Neuron (in vitro differentiated cells): Measurements from ENCODE around the gene IL18.
"Not testable (repeated sequence)": the region's sequence is repeated elsewhere in the genome, so short reads cannot be mapped to it uniquely, and the experiment has no call there.

Source experiments
- H2AFZ ChIP-seq: one replicate; pipeline ENCODE4 v1.6.1; 2013; ENCODE audit warnings: low read depth, mild to moderate bottlenecking, inconsistent platforms, low read length, moderate library complexity
- H3K27me3 ChIP-seq: one replicate; pipeline ENCODE4 v1.6.1; 2013; ENCODE audit warnings: low read length; ENCODE audit not compliant: insufficient read depth
- H3K36me3 ChIP-seq: one replicate; pipeline ENCODE4 v1.6.1; 2013; ENCODE audit warnings: low read length; ENCODE audit not compliant: insufficient read depth
- H3K4me1 ChIP-seq: one replicate; pipeline ENCODE4 v1.6.1; 2013; ENCODE audit warnings: low read length; ENCODE audit not compliant: insufficient read depth
- H3K4me3 ChIP-seq: 2 replicates; pipeline ENCODE4 v1.5.1; 2013; ENCODE audit warnings: mild to moderate bottlenecking, low read length, moderate library complexity
- H3K9me3 ChIP-seq: one replicate; pipeline ENCODE4 v1.6.1; 2013; ENCODE audit warnings: low read length

Gene IL18

GRCh38 chr11:112163875-112164685 is at the start of gene IL18:
TSS of gene IL18 (minus strand) at chr11:112164094. CDS start at chr11:112155053, 9,041 bp downstream.
- Histone ChIP-seq H2AFZ (no peak within 1 kb of the TSS), H3K27me3 (no peaks in the 10 kb centered on the region), H3K4me1 (no peaks in the 10 kb centered on the region), H3K4me3 (no peak within 1 kb of the TSS), H3K9me3 (no peaks in the 10 kb centered on the region), H3K36me3 (no peaks in the 10 kb centered on the region)

- H3K27me3 ChIP-seq = no peaks in the 10 kb centered on the region
- no peaks in the 10 kb centered on the region for H3K36me3 ChIP-seq
- H3K4me1 ChIP-seq = no peaks in the 10 kb centered on the region
- H3K9me3 ChIP-seq = no peaks in the 10 kb centered on the region
- no peak overlapping the region for H3K4me3 ChIP-seq
- H2AFZ ChIP-seq = no peak overlapping the region
Observed at GRCh38 chr11:112212710-112213109, 48.8 kb upstream of the IL18 start.

GRCh38 chr11:112212290-112212689 is 48.4 kb upstream of the IL18 start:
- no peaks in the 10 kb centered on the region for H3K4me1 ChIP-seq
- no peak overlapping the region for H2AFZ ChIP-seq
- no peak overlapping the region for H3K4me3 ChIP-seq
- no peaks in the 10 kb centered on the region for H3K36me3 ChIP-seq
- no peaks in the 10 kb centered on the region for H3K9me3 ChIP-seq
- no peaks in the 10 kb centered on the region for H3K27me3 ChIP-seq

GRCh38 chr11:112211536-112211935 is 47.6 kb upstream of the IL18 start:
- no peaks in the 10 kb centered on the region for H3K9me3 ChIP-seq
- H3K36me3 ChIP-seq = no peaks in the 10 kb centered on the region
- no peak overlapping the region for H3K4me3 ChIP-seq
- H2AFZ ChIP-seq = no peak overlapping the region
- no peaks in the 10 kb centered on the region for H3K4me1 ChIP-seq
- H3K27me3 ChIP-seq = no peaks in the 10 kb centered on the region

- Histone ChIP-seq H2AFZ (no peak overlapping the region), H3K9me3 (no peaks in the 10 kb centered on the region), H3K4me1 (no peaks in the 10 kb centered on the region), H3K4me3 (no peak overlapping the region), H3K27me3 (no peaks in the 10 kb centered on the region), H3K36me3 (no peaks in the 10 kb centered on the region)
Observed at GRCh38 chr11:112210890-112211289, 47.0 kb upstream of the IL18 start.

- no peaks in the 10 kb centered on the region for H3K9me3 ChIP-seq
- H2AFZ ChIP-seq = no peak overlapping the region
- no peaks in the 10 kb centered on the region for H3K4me1 ChIP-seq
- no peak overlapping the region for H3K4me3 ChIP-seq
- H3K27me3 ChIP-seq = no peaks in the 10 kb centered on the region
- no peaks in the 10 kb centered on the region for H3K36me3 ChIP-seq
Observed at GRCh38 chr11:112206071-112206470, 42.2 kb upstream of the IL18 start.

GRCh38 chr11:112200252-112200651 is 36.4 kb upstream of the IL18 start:
- no peaks in the 10 kb centered on the region for H3K27me3 ChIP-seq

GRCh38 chr11:112199101-112199500 is 35.2 kb upstream of the IL18 start:
- not testable (repeated sequence) for H3K4me3 ChIP-seq, H3K4me1 ChIP-seq, H3K36me3 ChIP-seq, H3K9me3 ChIP-seq, H3K27me3 ChIP-seq, H2AFZ ChIP-seq

More at GRCh38 chr11:112200252-112200651, 36.4 kb upstream of the IL18 start:
- H3K9me3 ChIP-seq = no peaks in the 10 kb centered on the region
- H2AFZ ChIP-seq = no peak overlapping the region
- no peaks in the 10 kb centered on the region for H3K36me3 ChIP-seq
- H3K4me1 ChIP-seq = no peaks in the 10 kb centered on the region
- H3K4me3 ChIP-seq = no peak overlapping the region

- Histone ChIP-seq H3K27me3 (no peaks in the 10 kb centered on the region), H2AFZ (no peak overlapping the region), H3K4me1 (no peaks in the 10 kb centered on the region), H3K4me3 (no peak overlapping the region), H3K36me3 (no peaks in the 10 kb centered on the region), H3K9me3 (no peaks in the 10 kb centered on the region)
Observed at GRCh38 chr11:112196519-112197087, 32.7 kb upstream of the IL18 start.

- Histone ChIP-seq H3K27me3 (no peaks in the 10 kb centered on the region), H2AFZ (no peak overlapping the region), H3K4me3 (no peak overlapping the region), H3K4me1 (no peaks in the 10 kb centered on the region), H3K9me3 (no peaks in the 10 kb centered on the region), H3K36me3 (no peaks in the 10 kb centered on the region)
Observed at GRCh38 chr11:112195951-112196351, 32.1 kb upstream of the IL18 start.

- not testable (repeated sequence) for H3K4me3 ChIP-seq
Observed at GRCh38 chr11:112195113-112195512, 31.2 kb upstream of the IL18 start.

GRCh38 chr11:112186304-112186703 is 22.4 kb upstream of the IL18 start:
- Histone ChIP-seq H3K4me3 (no peak overlapping the region), H3K27me3 (no peaks in the 10 kb centered on the region), H2AFZ (no peak overlapping the region), H3K9me3 (peaks cover 2% of the 10 kb centered on the region), H3K4me1 (no peaks in the 10 kb centered on the region), H3K36me3 (no peaks in the 10 kb centered on the region)

More at GRCh38 chr11:112195113-112195512, 31.2 kb upstream of the IL18 start:
- not testable (repeated sequence) for H3K9me3 ChIP-seq, H2AFZ ChIP-seq, H3K27me3 ChIP-seq, H3K4me1 ChIP-seq, H3K36me3 ChIP-seq

GRCh38 chr11:112185883-112186282 is 22.0 kb upstream of the IL18 start:
- no peaks in the 10 kb centered on the region for H3K27me3 ChIP-seq
- peaks cover 2% of the 10 kb centered on the region for H3K9me3 ChIP-seq
- H3K36me3 ChIP-seq = no peaks in the 10 kb centered on the region
- no peak overlapping the region for H3K4me3 ChIP-seq
- H2AFZ ChIP-seq = no peak overlapping the region
- H3K4me1 ChIP-seq = no peaks in the 10 kb centered on the region
